Adrenal gland (tissue), 12 donors: Measurements from ENCODE around the gene IARS2. TPM values are rescaled to one million over a fixed set of nuclear protein-coding genes. Genes with fewer than 3 reads are reported as not detected.

Experiments used
- DNase-seq, 7 donors: peaks; one replicate each; pipeline ENCODE4 v3.0.0-alpha.2; 2019 to 2020
- H3K27ac ChIP-seq, 5 donors: fragments of 200-600 bp; sonication (generic) in 4 of 5; 1 replicate in 3 of 5; 2 replicates in 2 of 5; pipeline versions ENCODE4 v1.5.1 to v1.8.0; 2016 to 2020; ENCODE audit warnings: mild to moderate bottlenecking in 1 of 5
- H3K27me3 ChIP-seq: fragments of 200-600 bp; 2 replicates; pipeline ENCODE4 v1.8.0; 2021
- H3K36me3 ChIP-seq, 2 donors: fragments of 200-600 bp; replicated peaks in 1 of 2; 1 replicate in 1 of 2; 2 replicates in 1 of 2; pipeline versions ENCODE4 v1.5.1 to v1.8.0; 2018 to 2022
- H3K4me1 ChIP-seq, 2 donors: fragments of 200-600 bp; replicated peaks in 1 of 2; 1 replicate in 1 of 2; 2 replicates in 1 of 2; pipeline versions ENCODE4 v1.5.1 to v1.8.0; 2018 to 2021
- H3K4me3 ChIP-seq, 4 donors: fragments of 200-600 bp; sonication (generic) in 3 of 4; one replicate each; pipeline ENCODE4 v1.5.1; 2016 to 2018
- H3K9me3 ChIP-seq, 3 donors: fragments of 200-600 bp; sonication (generic) in 1 of 3; replicated peaks in 1 of 3; 1 replicate in 2 of 3; 2 replicates in 1 of 3; pipeline versions ENCODE4 v1.5.1 to v1.8.0; 2016 to 2021
- POLR2A ChIP-seq, 2 donors: fragments of 450-650 bp; IDR thresholded peaks; one replicate each; pipeline ENCODE4 v1.6.1; 2017; ENCODE audit warnings: antibody characterized with exemption in 2 of 2, mild to moderate bottlenecking in 2 of 2, moderate library complexity in 1 of 2
- WGBS, 4 donors: extraction: QIAGEN DNeasy Blood & Tissue Kit in 2 of 4; methylation state at CpG; one replicate each; pipeline versions ENCODE4 v1.1.5 to v1.1.7; 2013 to 2017; 5-methylcytosine and 5-hydroxymethylcytosine counted together
- intact Hi-C, 2 donors: fragments of 100-400 bp; cut with DNase I; formaldehyde crosslinking; loops; one replicate each; pipeline versions ENCODE4 v1.14.1 to v1.15.0; 2022 to 2023
- polyA plus RNA-seq, 3 donors: library from polyadenylated mRNA; stranded (reverse); fragments of 200-250 nt in 2 of 3; fragments of 350-450 nt in 1 of 3; fragmentation: Illumina TruSeq in 1 of 3; extraction: RNeasy Lipid Tissue Mini Kit (QIAGEN cat#74804) in 1 of 3; gene quantifications; one replicate each; pipeline ENCODE4 v1.2.3, GENCODE V29; 2013 to 2014
- total RNA-seq, 9 donors: library from RNA; depleted of rRNA in 4 of 9; stranded (reverse); fragments of >200 nt in 4 of 9; fragments of 120-200 nt in 1 of 9; fragmentation: NEBNext Ultra II Directional in 1 of 9; extraction: Animal tissue kit (Norgen Biotek cat#: 25700) in 1 of 9; gene quantifications; one replicate each; pipeline versions ENCODE4 v1.1.0 to v1.2.4, GENCODE V29; 2013 to 2023
- TF ChIP-seq, protein P1 (sequence below), 6 experiments: fragments of 450-650 bp in 4 of 6; fragments of 200-600 bp in 2 of 6; sonication (generic) in 1 of 6; IDR thresholded peaks; 1 replicate in 5 of 6; 2 replicates in 1 of 6; pipeline versions ENCODE4 v1.5.1 to v1.8.0; 2016 to 2021; ENCODE audit warnings: antibody characterized with exemption in 6 of 6, mild to moderate bottlenecking in 2 of 6, moderate library complexity in 1 of 6
- donor health status: healthy with polysubstance abuse.
- donor health status: Bipolar disorder and iron deficiency.
- donor health status: DM: yes; HTN: yes; CAD: no.
- donor health status: DM: no; HTN: no; CAD: no.
- donor health status: DM: no; HTN: no; CAD: no.
- donor health status: DM: yes; HTN: yes; CAD: no.

Gene IARS2
- total and polyA plus RNA-seq, 12 donors: 11.8 to 133 (median 89.9) TPM

DNA sequence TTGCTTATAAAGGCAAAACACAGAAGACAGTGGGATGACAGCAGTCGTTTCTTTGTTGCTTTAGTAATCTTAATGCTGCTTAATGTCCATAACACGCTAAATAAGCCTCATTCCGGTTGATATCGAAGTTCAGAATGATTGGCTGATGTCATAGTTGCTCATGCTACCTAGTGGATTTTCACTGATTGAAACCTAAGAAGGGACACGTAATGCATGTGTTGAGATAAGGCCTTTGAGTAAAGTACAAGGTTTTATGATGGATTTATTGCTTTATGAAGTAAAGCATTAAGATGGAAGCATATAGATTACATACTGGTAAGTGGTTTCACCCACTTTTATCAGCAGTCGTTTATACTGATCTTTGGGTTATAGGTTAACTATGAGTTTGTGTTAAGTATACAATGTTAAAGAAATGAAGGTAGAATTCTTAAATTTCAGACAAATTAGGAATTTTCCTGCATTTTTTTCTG, 25.1 kb downstream of the IARS2 start:
- 83 to 85% (median 83%) methylated on average over 6 of the region's 6 CpGs for WGBS, 4 donors
- intact Hi-C loops: no loop called here
- H3K4me1 ChIP-seq: no peaks in the 10 kb centered on the region
- no peak for TF ChIP-seq POLR2A (IDR thresholded peaks at IDR 0.05)
- TF ChIP-seq, protein P1, sequence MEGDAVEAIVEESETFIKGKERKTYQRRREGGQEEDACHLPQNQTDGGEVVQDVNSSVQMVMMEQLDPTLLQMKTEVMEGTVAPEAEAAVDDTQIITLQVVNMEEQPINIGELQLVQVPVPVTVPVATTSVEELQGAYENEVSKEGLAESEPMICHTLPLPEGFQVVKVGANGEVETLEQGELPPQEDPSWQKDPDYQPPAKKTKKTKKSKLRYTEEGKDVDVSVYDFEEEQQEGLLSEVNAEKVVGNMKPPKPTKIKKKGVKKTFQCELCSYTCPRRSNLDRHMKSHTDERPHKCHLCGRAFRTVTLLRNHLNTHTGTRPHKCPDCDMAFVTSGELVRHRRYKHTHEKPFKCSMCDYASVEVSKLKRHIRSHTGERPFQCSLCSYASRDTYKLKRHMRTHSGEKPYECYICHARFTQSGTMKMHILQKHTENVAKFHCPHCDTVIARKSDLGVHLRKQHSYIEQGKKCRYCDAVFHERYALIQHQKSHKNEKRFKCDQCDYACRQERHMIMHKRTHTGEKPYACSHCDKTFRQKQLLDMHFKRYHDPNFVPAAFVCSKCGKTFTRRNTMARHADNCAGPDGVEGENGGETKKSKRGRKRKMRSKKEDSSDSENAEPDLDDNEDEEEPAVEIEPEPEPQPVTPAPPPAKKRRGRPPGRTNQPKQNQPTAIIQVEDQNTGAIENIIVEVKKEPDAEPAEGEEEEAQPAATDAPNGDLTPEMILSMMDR (IDR thresholded peaks at IDR 0.05): no peak
- no peak overlapping the region for H3K4me3 ChIP-seq
- H3K9me3 ChIP-seq: no peaks in the 10 kb centered on the region
- H3K27me3 ChIP-seq: no peaks in the 10 kb centered on the region
- no peak for DNase-seq
- H3K27ac ChIP-seq: no peak overlapping the region
- peaks cover 0 to 11% of the 10 kb centered on the region in 2 donors for H3K36me3 ChIP-seq

DNA sequence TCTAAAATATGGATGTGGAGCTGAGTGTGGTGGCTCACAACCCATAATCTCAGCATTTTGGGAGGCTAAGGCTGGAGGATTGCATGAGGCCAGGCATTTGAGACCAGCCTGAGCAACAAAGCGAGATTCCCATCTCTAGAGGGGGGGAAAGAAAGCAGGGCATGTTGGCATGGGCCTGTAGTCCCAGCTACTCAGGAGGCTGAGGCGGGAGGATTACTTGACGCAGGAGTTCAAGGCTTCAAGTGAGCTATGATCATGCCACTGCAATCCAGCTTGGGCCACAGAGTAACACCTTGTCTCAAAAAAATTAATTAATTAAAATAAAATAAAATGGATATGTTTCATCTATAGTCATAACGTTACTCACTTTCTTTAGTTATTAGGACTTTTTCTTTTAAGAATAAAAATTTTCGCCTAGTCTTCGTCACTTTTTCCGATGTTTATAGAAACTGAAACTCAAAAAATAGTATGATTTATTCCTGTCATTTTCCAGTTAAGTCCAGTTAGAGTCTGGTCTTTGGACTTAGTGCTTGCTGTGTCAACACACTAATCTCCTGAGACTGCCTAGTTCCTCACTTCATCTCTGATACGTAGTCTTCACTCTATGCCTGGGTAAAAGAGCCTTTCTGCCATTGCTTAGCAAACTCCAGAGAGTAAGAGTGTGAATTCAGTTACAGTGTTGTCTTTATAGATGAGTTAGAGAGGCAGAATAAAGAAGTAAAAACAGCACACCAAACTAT, 28.0 kb downstream of the IARS2 start:
- no peaks in the 10 kb centered on the region for H3K27me3 ChIP-seq
- no peak for DNase-seq
- 89 to 92% (median 91%) methylated on average over 8 of the region's 8 CpGs for WGBS, 4 donors
- H3K4me3 ChIP-seq: no peak overlapping the region
- H3K27ac ChIP-seq: no peak overlapping the region
- TF ChIP-seq POLR2A (IDR thresholded peaks at IDR 0.05): no peak
- TF ChIP-seq, protein P1 (IDR thresholded peaks at IDR 0.05): no peak
- H3K4me1 ChIP-seq: no peaks in the 10 kb centered on the region
- no peaks in the 10 kb centered on the region for H3K9me3 ChIP-seq
- intact Hi-C loops: no loop called here
- peaks cover 0 to 5% of the 10 kb centered on the region in 2 donors for H3K36me3 ChIP-seq

DNA sequence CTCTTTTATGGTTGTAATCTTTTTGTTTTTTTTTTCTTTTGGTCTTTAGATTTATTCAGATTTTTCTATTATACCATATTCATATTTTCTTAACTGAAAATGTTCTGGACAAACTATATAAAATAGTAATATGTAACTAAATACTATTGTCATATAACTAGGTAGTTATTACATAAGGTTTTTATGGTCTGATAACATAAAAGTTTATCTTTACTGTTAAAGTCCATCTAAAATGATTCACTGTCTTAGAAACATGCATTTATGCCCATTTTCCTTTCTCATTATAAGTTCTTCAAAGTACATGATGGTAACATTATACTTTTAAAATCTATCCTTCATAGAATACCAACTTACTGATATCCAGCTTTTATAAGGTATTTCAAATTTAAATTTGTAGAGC, 29.1 kb downstream of the IARS2 start:
- no peak for DNase-seq
- Histone ChIP-seq H3K4me3 (no peak overlapping the region), H3K36me3 (peaks cover 0 to 14% of the 10 kb centered on the region in 2 donors), H3K27me3 (no peaks in the 10 kb centered on the region), H3K9me3 (no peaks in the 10 kb centered on the region), H3K27ac (no peak overlapping the region), H3K4me1 (no peaks in the 10 kb centered on the region)
- TF ChIP-seq POLR2A (IDR thresholded peaks at IDR 0.05): no peak
- TF ChIP-seq, protein P1 (IDR thresholded peaks at IDR 0.05): no peak
- intact Hi-C loops: no loop called here

DNA sequence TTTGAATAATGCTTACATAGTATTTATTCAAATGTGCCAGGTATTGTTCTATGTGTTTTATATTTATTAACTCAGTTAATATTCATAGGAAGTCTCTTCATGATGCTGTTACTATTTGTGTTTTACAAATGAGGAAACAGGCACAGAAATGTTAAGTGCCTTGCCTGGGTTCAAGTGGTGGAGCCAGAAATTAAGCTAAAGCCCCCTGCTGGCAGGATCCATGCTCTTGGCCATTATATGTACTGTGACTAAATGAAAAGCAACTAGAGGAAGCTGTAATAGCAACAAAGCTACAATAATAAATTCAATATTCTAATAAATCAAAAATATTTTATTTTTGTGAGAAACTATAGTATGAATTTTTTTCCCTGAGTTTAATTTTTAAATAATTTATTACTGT, 30.0 kb downstream of the IARS2 start:
- no peak overlapping the region for H3K4me3 ChIP-seq
- no peaks in the 10 kb centered on the region for H3K27me3 ChIP-seq
- intact Hi-C loops: no loop called here
- no peak for DNase-seq
- no peaks in the 10 kb centered on the region for H3K9me3 ChIP-seq
- H3K36me3 ChIP-seq: peaks cover 0 to 21% of the 10 kb centered on the region in 2 donors
- no peaks in the 10 kb centered on the region for H3K4me1 ChIP-seq
- H3K27ac ChIP-seq: no peak overlapping the region
- TF ChIP-seq, protein P1 (IDR thresholded peaks at IDR 0.05): peak in 2 of 6 experiments; percentile 12 to 28
- no peak for TF ChIP-seq POLR2A (IDR thresholded peaks at IDR 0.05)
